Aorta (tissue), 5 donors: ENCODE data around the gene CCDC148. TPM values are rescaled to one million over a fixed set of nuclear protein-coding genes. Genes with fewer than 3 reads are reported as not detected.

Experiments used
- ATAC-seq: fragments of 200-7000 bp; cut with Tn5 transposase; one replicate; pipeline ENCODE4 v1.9.1; 2022; ENCODE audit warnings: moderate library complexity; ENCODE audit not compliant: low FRiP score
- DNase-seq, 2 donors: peaks; one replicate each; pipeline ENCODE4 v3.0.0-alpha.2; 2020
- H3K27ac ChIP-seq, 2 donors: one replicate each; pipeline ENCODE4 v1.5.1; 2013; ENCODE audit warnings: low read length in 2 of 2, mild to moderate bottlenecking in 2 of 2, moderate library complexity in 2 of 2, control low read depth in 1 of 2, inconsistent platforms in 1 of 2, low read depth in 1 of 2
- H3K27me3 ChIP-seq, 2 donors: one replicate each; pipeline ENCODE4 v1.6.1; 2013; ENCODE audit warnings: control low read depth in 1 of 2, low read length in 1 of 2, mild to moderate bottlenecking in 1 of 2, moderate library complexity in 1 of 2; ENCODE audit not compliant: insufficient read depth in 2 of 2, control insufficient read depth in 1 of 2
- H3K36me3 ChIP-seq, 2 donors: one replicate each; pipeline ENCODE4 v1.6.1; 2013; ENCODE audit warnings: control low read depth in 1 of 2, low read length in 1 of 2, mild to moderate bottlenecking in 1 of 2; ENCODE audit not compliant: insufficient read depth in 2 of 2, control insufficient read depth in 1 of 2
- H3K4me1 ChIP-seq, 2 donors: one replicate each; pipeline ENCODE4 v1.6.1; 2013; ENCODE audit warnings: low read length in 2 of 2, control low read depth in 1 of 2, mild to moderate bottlenecking in 1 of 2, moderate library complexity in 1 of 2; ENCODE audit not compliant: insufficient read depth in 2 of 2, control insufficient read depth in 1 of 2
- H3K4me3 ChIP-seq, 2 donors: one replicate each; pipeline ENCODE4 v1.5.1; 2013; ENCODE audit warnings: low read length in 2 of 2, control low read depth in 1 of 2, mild to moderate bottlenecking in 1 of 2
- H3K9me3 ChIP-seq: one replicate; pipeline ENCODE4 v1.6.1; 2013; ENCODE audit warnings: mild to moderate bottlenecking, low read length; ENCODE audit not compliant: control insufficient read depth
- WGBS, 2 donors: extraction: QIAGEN DNeasy Blood & Tissue Kit; methylation state at CpG; one replicate each; pipeline ENCODE4 v1.1.7; 2013; 5-methylcytosine and 5-hydroxymethylcytosine counted together
- intact Hi-C, 2 donors: fragments of 100-400 bp; cut with DNase I; formaldehyde crosslinking; loops; one replicate each; pipeline versions ENCODE4 v1.14.2 to v1.15.0; 2022
- polyA plus RNA-seq, 2 donors: library from polyadenylated mRNA; stranded (reverse); fragments of 200-250 nt; gene quantifications; one replicate each; pipeline ENCODE4 v1.2.3, GENCODE V29; 2013
- total RNA-seq, 2 donors: library from RNA; stranded (reverse); fragmentation: NEBNext Ultra II Directional; extraction: Animal tissue kit (Norgen Biotek cat#: 25700); gene quantifications; one replicate each; pipeline ENCODE4 v1.2.1, GENCODE V29; 2021
- donor health status: healthy with polysubstance abuse.
- donor health status: Bipolar disorder and iron deficiency.
- donor health status: DM: no; HTN: no; CAD: no.
- donor health status: DM: no; HTN: no; CAD: no.
- donor health status: DM: yes; HTN: yes; CAD: no.

CCDC148 gene
- total and polyA plus RNA-seq, 4 donors, result 0.41 to 1.6 (median 0.52) TPM; not detected in 1

DNA sequence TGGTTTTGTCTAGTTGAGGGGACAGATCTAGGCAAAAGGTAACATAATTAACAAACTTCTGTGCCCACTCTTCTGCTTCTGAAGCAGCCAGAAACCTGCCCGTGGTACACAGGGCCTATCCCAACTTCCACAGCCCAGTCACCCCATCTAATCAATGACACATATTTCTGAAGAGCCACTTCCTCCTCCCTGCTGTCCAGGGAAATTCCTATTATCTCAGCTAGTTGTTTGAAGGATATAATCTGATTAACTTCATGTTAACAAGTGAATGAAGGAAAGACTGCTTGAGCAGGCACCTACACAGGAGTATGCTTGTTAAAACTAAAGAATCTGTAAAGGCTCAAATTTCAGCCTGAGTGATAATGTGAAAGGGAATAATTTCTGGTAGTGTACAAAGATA is 61.4 kb downstream of the CCDC148 start:
- Histone ChIP-seq H3K4me1 (no peaks in the 10 kb centered on the region), H3K27ac (no peak overlapping the region), H3K9me3 (peaks cover 1% of the 10 kb centered on the region), H3K4me3 (no peak overlapping the region), H3K36me3 (no peaks in the 10 kb centered on the region), H3K27me3 (peaks cover 0 to 1% of the 10 kb centered on the region in 2 donors)
- intact Hi-C loops, result no loop called here
- WGBS, 2 donors, result 68 to 73% methylated on average over 1 of the region's 1 CpG
- DNase-seq (no peak), ATAC-seq (no peak)

DNA sequence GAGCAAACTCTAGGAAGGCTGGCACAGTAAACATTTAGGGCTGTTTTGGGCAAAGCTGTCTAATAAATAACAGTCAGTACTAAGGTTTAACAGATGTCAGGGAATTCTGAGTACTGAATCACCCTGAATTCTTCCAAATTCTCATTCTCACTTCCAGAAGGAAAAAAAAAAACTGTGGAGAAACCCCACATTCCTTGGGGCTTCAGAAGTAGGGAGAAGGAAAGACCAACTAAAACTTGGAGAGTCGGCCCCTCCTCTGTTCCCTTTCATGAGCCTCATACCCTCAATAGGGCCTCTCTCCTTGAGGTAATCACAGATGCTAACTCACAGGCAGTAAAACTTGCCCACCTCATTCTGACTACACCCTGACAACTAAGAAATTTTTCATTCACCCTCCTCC is 62.1 kb downstream of the CCDC148 start:
- DNase-seq (no peak), ATAC-seq (no peak)
- Histone ChIP-seq H3K27me3 (peaks cover 0 to 1% of the 10 kb centered on the region in 2 donors), H3K27ac (no peak overlapping the region), H3K4me3 (no peak overlapping the region), H3K36me3 (no peaks in the 10 kb centered on the region), H3K9me3 (peaks cover 1% of the 10 kb centered on the region), H3K4me1 (no peaks in the 10 kb centered on the region)
- WGBS, 2 donors, result 0 to 55% methylated on average over 1 of the region's 1 CpG
- intact Hi-C loops, result no loop called here

DNA sequence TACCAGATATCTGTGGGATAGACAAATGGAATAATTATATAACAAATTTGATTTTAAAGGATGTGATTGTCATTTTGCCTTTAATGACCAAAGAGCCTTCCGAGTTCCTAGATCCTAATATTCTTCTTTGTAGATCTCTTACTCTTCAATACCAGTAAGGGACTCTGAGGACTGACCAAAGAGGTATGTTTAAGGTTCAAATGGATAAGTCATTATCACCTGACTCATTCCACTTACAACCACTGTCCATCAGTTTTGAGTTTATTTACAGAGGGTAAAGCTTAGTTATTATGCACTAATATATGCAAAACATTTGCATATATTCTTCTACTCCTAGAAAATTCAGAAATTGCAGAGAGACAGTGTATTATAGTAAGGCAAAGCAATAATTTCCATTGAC is 62.7 kb downstream of the CCDC148 start:
- intact Hi-C loops, result no loop called here
- H3K9me3 ChIP-seq, result peaks cover 1% of the 10 kb centered on the region
- ATAC-seq, result no peak
- no peaks in the 10 kb centered on the region for H3K4me1 ChIP-seq
- H3K4me3 ChIP-seq, result no peak overlapping the region
- 40 to 91% methylated on average over 1 of the region's 1 CpG for WGBS, 2 donors
- no peak for DNase-seq
- H3K27me3 ChIP-seq, result peaks cover 0 to 1% of the 10 kb centered on the region in 2 donors
- no peak overlapping the region for H3K27ac ChIP-seq
- H3K36me3 ChIP-seq, result no peaks in the 10 kb centered on the region

DNA sequence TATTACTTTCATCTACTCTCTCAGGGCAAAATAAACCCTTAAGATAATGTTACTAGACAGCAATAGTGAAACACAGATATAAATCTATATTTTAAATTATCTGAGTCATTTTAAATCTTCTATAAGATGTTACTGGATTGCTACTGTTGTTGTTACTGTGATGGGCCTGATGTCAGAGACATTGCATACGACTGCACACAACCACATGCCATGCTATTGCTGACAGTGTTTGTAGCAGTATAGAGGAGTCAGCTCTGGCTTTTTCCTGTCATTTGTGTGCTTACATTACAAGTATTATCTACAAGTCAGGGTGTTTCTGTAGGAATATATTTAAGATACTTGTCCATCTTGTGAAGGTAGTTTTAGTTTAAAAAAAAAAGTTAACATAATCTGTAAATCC is 63.9 kb downstream of the CCDC148 start:
- no peak overlapping the region for H3K4me3 ChIP-seq
- WGBS, 2 donors, result 0 to 42% methylated on average over 1 of the region's 1 CpG
- peaks cover 1% of the 10 kb centered on the region for H3K9me3 ChIP-seq
- ATAC-seq (no peak), DNase-seq (no peak)
- H3K36me3 ChIP-seq, result no peaks in the 10 kb centered on the region
- no peak overlapping the region for H3K27ac ChIP-seq
- H3K27me3 ChIP-seq, result peaks cover 0 to 1% of the 10 kb centered on the region in 2 donors
- intact Hi-C loops, result no loop called here
- no peaks in the 10 kb centered on the region for H3K4me1 ChIP-seq

DNA sequence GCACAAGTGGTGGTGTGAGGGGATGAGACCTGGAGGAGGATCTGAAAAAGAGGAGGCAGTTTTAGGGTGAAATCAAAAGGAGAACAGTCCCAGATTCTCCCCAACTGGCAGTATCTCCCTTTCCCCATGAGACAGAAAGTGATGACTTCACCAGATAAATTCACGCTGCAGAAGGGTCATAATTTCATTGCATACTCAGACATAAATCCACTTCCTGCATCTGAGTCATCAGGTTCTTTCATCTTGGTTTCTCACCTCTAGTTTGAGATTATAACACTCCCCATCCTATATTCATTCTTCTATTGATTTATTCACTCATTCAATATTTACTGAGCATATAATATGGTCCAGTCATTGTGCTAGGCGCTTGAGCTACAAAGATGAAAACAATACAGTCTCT is 64.7 kb downstream of the CCDC148 start:
- DNase-seq, result no peak
- intact Hi-C loops, result no loop called here
- Histone ChIP-seq H3K36me3 (no peaks in the 10 kb centered on the region), H3K4me1 (no peaks in the 10 kb centered on the region), H3K27ac (no peak overlapping the region), H3K4me3 (no peak overlapping the region), H3K27me3 (peaks cover 0 to 1% of the 10 kb centered on the region in 2 donors), H3K9me3 (peaks cover under 1% of the 10 kb centered on the region)
- ATAC-seq, result no peak
- 80 to 83% methylated on average over 2 of the region's 2 CpGs for WGBS, 2 donors

DNA sequence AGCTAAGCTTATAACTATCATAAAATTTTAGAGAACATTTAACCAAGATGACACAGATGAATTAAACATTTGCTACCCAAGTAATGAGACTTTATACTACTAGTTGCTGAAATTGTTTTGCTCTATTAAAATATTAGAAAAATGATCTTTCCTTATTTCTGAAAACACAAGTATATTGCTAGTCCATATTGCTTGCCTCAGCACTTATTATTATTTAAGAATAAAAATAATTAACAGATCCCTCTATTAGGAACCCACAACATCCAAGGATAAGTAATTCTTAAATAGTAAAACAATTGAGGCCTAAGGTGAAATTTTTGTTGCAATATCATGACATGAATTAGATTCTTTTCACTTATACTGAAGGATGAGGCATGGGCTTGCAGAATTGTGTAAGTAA is 65.2 kb downstream of the CCDC148 start:
- Histone ChIP-seq H3K9me3 (no peaks in the 10 kb centered on the region), H3K4me3 (no peak overlapping the region), H3K27ac (no peak overlapping the region), H3K36me3 (no peaks in the 10 kb centered on the region), H3K4me1 (no peaks in the 10 kb centered on the region), H3K27me3 (peaks cover 0 to 1% of the 10 kb centered on the region in 2 donors)
- DNase-seq (no peak), ATAC-seq (no peak)
- intact Hi-C loops, result no loop called here

DNA sequence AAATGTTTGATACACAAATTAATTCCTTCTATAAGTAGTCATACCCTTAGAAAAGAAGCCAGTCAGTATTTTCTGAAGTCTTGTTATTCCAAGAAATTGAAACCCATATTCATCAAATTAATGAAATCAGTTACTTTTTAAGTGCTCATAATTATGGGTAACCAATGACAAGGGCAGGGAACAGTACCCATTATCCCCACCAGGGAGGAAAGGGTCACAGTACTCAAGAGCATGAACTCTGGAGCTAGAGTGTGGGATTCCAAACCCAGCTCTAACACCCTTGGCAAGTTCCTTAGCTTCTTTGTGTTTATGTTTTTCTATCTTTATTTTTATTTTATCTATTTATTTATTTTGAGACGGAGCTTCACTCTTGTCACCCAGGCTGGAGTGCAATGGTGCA is 68.4 kb downstream of the CCDC148 start:
- 68 to 75% methylated on average over 1 of the region's 1 CpG for WGBS, 2 donors
- Histone ChIP-seq H3K27ac (no peak overlapping the region), H3K4me3 (no peak overlapping the region), H3K27me3 (no peaks in the 10 kb centered on the region), H3K9me3 (no peaks in the 10 kb centered on the region), H3K36me3 (no peaks in the 10 kb centered on the region), H3K4me1 (no peaks in the 10 kb centered on the region)
- DNase-seq, result no peak
- intact Hi-C loops, result no loop called here
- no peak for ATAC-seq

DNA sequence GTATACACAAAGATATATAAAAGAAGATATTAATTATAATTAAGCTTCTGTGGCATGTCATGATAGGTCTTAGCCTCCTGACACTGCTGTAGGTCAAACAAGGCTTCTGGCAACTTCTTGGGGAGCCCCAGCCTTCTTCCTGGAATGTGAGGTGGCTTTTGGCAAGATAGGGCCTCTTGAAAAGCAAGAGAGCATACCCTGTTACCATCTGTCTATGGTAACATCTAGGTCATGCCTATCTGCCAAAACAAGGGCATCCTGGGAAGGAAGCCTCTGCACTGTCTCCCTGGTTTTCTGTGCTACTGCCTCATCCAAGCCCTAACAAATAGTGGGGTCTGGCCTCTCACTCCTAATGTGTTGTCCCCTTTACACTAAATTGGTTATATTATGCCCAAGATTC is 70.9 kb downstream of the CCDC148 start:
- intact Hi-C loops, result no loop called here
- no peak overlapping the region for H3K27ac ChIP-seq
- DNase-seq (no peak), ATAC-seq (no peak)
- no peaks in the 10 kb centered on the region for H3K36me3 ChIP-seq
- no peaks in the 10 kb centered on the region for H3K27me3 ChIP-seq
- H3K9me3 ChIP-seq, result peaks cover 4% of the 10 kb centered on the region
- no peak overlapping the region for H3K4me3 ChIP-seq
- no peaks in the 10 kb centered on the region for H3K4me1 ChIP-seq

DNA sequence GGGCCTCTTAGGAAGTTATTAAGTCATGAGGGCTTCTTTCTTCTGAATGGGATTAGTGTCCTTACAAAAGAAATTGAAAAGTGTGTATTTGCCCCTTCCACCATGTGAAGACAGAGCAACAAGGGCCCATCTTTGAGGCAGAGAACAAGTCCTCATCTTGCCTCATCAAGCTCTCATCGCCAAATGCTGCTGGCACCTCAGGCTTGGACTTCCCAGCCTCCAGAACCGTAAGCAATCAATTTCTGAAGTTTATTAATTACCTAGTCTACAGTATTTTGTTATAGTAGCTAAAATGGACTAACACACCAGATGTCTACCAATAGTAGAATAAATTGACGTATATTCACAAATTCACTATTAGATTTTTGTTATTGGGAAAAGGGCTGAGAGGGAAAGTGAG is 74.6 kb downstream of the CCDC148 start:
- Histone ChIP-seq H3K27me3 (no peaks in the 10 kb centered on the region), H3K36me3 (no peaks in the 10 kb centered on the region), H3K27ac (no peak overlapping the region), H3K9me3 (peaks cover 4% of the 10 kb centered on the region), H3K4me3 (no peak overlapping the region), H3K4me1 (no peaks in the 10 kb centered on the region)
- WGBS, 2 donors, result 88 to 94% methylated on average over 3 of the region's 3 CpGs
- DNase-seq (no peak), ATAC-seq (no peak)
- intact Hi-C loops, result no loop called here
